ENCODE measurements around the gene ASAH2.
"Not testable (repeated sequence)": the region's sequence is repeated elsewhere in the genome, so short reads cannot be mapped to it uniquely, and the experiment has no call there.

Gene ASAH2

DNA sequence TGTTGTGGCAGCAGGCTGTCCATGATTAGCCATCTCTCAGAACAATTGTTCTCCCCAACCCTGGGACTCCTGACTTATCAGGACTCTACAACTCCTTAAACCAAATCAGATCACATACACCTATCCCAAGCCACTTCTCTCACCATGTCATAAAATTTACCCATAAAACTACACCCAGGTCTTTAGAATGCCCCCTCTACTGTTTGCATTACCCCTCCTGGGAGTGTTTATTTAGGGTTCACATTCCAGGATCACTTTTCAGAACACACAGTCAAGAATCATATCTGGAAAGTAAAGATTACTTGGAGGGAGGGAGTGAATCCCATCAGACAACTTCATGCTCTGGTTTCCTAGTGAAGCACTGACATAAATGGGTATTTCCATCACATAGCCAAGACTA is 7.1 kb downstream of the ASAH2 start:
- Histone ChIP-seq H3K4me1 (no peaks in the 10 kb centered on the region), H3K4me2 (ENCODE audit: low read length) (no peak overlapping the region), H3K4me3 (ENCODE audit: low read depth, low read length) (no peak overlapping the region), H2AFZ (no peak overlapping the region), H3K36me3 (ENCODE audit: control insufficient read depth, insufficient read depth, low read length) (no peaks in the 10 kb centered on the region), H3K79me2 (no peaks in the 10 kb centered on the region), H3K9ac (no peak overlapping the region), H3K9me3 (ENCODE audit: control insufficient read depth, low read length) (no peaks in the 10 kb centered on the region), H3K27me3 (ENCODE audit: control insufficient read depth, insufficient read depth, low read length) (no peaks in the 10 kb centered on the region), H3K27ac (no peak overlapping the region)
- TF ChIP-seq, protein P1, sequence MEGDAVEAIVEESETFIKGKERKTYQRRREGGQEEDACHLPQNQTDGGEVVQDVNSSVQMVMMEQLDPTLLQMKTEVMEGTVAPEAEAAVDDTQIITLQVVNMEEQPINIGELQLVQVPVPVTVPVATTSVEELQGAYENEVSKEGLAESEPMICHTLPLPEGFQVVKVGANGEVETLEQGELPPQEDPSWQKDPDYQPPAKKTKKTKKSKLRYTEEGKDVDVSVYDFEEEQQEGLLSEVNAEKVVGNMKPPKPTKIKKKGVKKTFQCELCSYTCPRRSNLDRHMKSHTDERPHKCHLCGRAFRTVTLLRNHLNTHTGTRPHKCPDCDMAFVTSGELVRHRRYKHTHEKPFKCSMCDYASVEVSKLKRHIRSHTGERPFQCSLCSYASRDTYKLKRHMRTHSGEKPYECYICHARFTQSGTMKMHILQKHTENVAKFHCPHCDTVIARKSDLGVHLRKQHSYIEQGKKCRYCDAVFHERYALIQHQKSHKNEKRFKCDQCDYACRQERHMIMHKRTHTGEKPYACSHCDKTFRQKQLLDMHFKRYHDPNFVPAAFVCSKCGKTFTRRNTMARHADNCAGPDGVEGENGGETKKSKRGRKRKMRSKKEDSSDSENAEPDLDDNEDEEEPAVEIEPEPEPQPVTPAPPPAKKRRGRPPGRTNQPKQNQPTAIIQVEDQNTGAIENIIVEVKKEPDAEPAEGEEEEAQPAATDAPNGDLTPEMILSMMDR (IDR thresholded peaks at IDR 0.05), result no peak

DNA sequence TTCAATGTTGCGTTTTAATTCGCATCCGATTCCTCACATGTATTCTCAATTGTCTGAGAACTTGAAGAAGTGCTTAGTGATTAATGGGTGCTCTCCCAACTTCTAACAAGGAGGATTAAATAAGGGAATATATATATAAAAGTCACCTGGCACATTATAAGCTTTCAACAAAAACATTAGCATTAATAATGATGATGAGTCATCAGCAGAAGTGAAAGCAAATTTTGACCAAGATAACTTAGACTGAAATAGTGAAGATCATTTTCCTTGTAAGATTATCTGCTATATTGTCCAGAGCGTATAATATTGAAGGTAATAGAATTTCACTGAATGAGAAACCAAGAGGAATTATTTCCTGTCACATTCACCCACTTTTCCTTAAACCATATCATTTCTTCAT is 8.5 kb downstream of the ASAH2 start:
- no peaks in the 10 kb centered on the region for H3K4me1 ChIP-seq
- H3K9me3 ChIP-seq (ENCODE audit: control insufficient read depth, low read length), result no peaks in the 10 kb centered on the region
- H3K4me2 ChIP-seq (ENCODE audit: low read length), result no peak overlapping the region
- no peaks in the 10 kb centered on the region for H3K36me3 ChIP-seq (ENCODE audit: control insufficient read depth, insufficient read depth, low read length)
- H3K4me3 ChIP-seq (ENCODE audit: low read depth, low read length), result no peak overlapping the region
- H3K27me3 ChIP-seq (ENCODE audit: control insufficient read depth, insufficient read depth, low read length), result no peaks in the 10 kb centered on the region
- H3K27ac ChIP-seq, result no peak overlapping the region
- no peaks in the 10 kb centered on the region for H3K79me2 ChIP-seq
- no peak overlapping the region for H2AFZ ChIP-seq
- TF ChIP-seq, protein P1 (IDR thresholded peaks at IDR 0.05), result no peak
- H3K9ac ChIP-seq, result no peak overlapping the region

DNA sequence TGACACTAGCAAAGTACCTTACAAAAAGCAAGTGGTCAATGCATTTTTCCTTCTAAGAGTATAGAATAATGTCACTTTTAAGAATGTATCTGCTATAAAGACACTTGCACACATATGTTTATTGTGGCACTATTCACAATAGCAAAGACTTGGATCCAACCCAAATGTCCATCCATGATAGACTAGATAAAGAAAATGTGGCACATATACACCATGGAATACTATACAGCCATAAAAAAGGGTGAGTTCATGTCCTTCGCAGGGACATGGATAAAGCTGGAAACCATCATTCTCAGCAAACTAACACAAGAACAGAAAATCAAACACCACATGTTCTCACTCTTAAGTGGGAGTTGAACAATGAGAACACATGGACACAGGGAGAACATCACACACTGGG is 9.8 kb downstream of the ASAH2 start:
- H3K9ac ChIP-seq; H3K9me3 ChIP-seq (ENCODE audit: control insufficient read depth, low read length); H3K4me1 ChIP-seq; H3K79me2 ChIP-seq; H2AFZ ChIP-seq; H3K36me3 ChIP-seq (ENCODE audit: control insufficient read depth, insufficient read depth, low read length); H3K27ac ChIP-seq; H3K4me2 ChIP-seq (ENCODE audit: low read length); H3K4me3 ChIP-seq (ENCODE audit: low read depth, low read length); H3K27me3 ChIP-seq (ENCODE audit: control insufficient read depth, insufficient read depth, low read length): not testable (repeated sequence)

DNA sequence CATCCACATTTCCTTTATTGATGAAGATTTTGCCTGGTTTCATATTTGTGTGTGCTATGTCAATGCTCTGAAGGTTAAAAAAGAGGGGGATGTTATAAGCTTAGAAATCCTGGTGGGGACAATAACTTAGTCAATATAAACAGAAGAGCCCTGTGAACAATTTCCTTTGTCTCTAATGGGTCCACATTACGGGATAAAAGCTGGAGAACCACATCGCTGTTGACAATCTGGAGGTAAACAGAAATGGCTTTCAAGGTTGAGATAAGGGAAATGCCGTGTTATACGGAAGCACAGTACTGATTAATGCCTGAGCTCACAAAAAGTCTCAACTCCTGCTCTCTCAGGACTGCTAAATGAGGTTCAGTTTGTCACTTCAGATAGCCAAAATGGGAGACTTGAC is 16.8 kb downstream of the ASAH2 start:
- Histone ChIP-seq H3K4me2 (ENCODE audit: low read length) (no peak overlapping the region), H3K4me1 (no peaks in the 10 kb centered on the region), H2AFZ (no peak overlapping the region), H3K27ac (no peak overlapping the region), H3K9ac (no peak overlapping the region), H3K9me3 (ENCODE audit: control insufficient read depth, low read length) (no peaks in the 10 kb centered on the region), H3K36me3 (ENCODE audit: control insufficient read depth, insufficient read depth, low read length) (no peaks in the 10 kb centered on the region), H3K27me3 (ENCODE audit: control insufficient read depth, insufficient read depth, low read length) (no peaks in the 10 kb centered on the region), H3K4me3 (ENCODE audit: low read depth, low read length) (no peak overlapping the region), H3K79me2 (no peaks in the 10 kb centered on the region)
- TF ChIP-seq, protein P1 (IDR thresholded peaks at IDR 0.05), result no peak

DNA sequence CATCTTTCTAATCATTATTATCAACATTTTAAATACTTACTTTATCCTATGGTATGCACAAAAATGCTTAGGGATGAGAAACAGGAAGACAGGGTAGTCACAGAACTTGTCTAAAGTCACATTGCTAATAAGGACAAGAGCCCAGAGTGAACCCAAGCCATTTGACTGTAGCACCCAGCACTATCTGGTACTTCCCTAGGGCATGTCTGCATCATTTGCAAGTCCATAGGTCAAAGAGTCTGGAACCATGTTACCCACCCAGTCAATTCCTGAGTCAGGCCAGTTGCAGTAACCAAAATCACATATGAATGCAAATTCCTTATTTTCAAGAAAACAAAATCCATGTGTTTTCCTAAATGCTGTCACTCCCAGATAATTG is 19.1 kb downstream of the ASAH2 start:
- Histone ChIP-seq H3K4me3 (ENCODE audit: low read depth, low read length) (no peak overlapping the region), H3K36me3 (ENCODE audit: control insufficient read depth, insufficient read depth, low read length) (no peaks in the 10 kb centered on the region), H2AFZ (no peak overlapping the region), H3K9me3 (ENCODE audit: control insufficient read depth, low read length) (no peaks in the 10 kb centered on the region), H3K9ac (no peak overlapping the region), H3K27ac (no peak overlapping the region), H3K4me2 (ENCODE audit: low read length) (no peak overlapping the region), H3K4me1 (no peaks in the 10 kb centered on the region), H3K79me2 (no peaks in the 10 kb centered on the region), H3K27me3 (ENCODE audit: control insufficient read depth, insufficient read depth, low read length) (no peaks in the 10 kb centered on the region)
- TF ChIP-seq, protein P1 (IDR thresholded peaks at IDR 0.05), result no peak

Data from parathyroid adenoma (tissue), 2 donors.